OCI-LY7 (cell line): ENCODE results near the gene NCF2. TPM values are rescaled to one million over a fixed set of nuclear protein-coding genes. Genes with fewer than 3 reads are reported as not detected.
"Not testable (repeated sequence)": the region's sequence is repeated elsewhere in the genome, so short reads cannot be mapped to it uniquely, and the experiment has no call there.

Experiments used
- BruUV-seq: library from RNA; stranded (reverse); fragments of 400-500 nt; replicated peaks from 2 replicates; lab custom pipeline; 2021; lab: Mats Ljungman, UMichigan
- CTCF ChIA-PET: fragments of 300-600 bp; sonication (Branson Sonifier 250); formaldehyde crosslinking; loops from one replicate; lab custom pipeline; 2022; ENCODE audit warnings: antibody characterized with exemption; ENCODE audit not compliant: unreplicated experiment; lab: Charles Lee
- POLR2A ChIA-PET: fragments of 300-600 bp; sonication (Branson Sonifier 250); formaldehyde crosslinking; loops from one replicate; lab custom pipeline; 2022; ENCODE audit warnings: antibody characterized with exemption; lab: Charles Lee
- DNase-seq: peaks from one replicate; pipeline ENCODE4 v3.0.0-alpha.2; 2015; ENCODE audit warnings: low spot score
- H2AFZ ChIP-seq: fragments of 200-600 bp; sonication (generic), shearing (Covaris generic); 2 replicates; pipeline ENCODE4 v1.6.1; 2014; ENCODE audit warnings: mild to moderate bottlenecking, antibody characterized with exemption, low read length, moderate library complexity
- H3K27ac ChIP-seq: fragments of 200-600 bp; sonication (generic); 2 replicates; pipeline ENCODE4 v1.5.1; 2014; ENCODE audit warnings: mixed run types, low read depth, mild to moderate bottlenecking, moderate library complexity, low read length, inconsistent platforms; ENCODE audit not compliant: poor library complexity, severe bottlenecking
- H3K36me3 ChIP-seq: fragments of 200-600 bp; sonication (generic); 2 replicates; pipeline ENCODE4 v1.6.1; 2014; ENCODE audit warnings: mild to moderate bottlenecking, antibody characterized with exemption, low read length, moderate library complexity, mixed read lengths; ENCODE audit not compliant: insufficient read depth
- H3K4me1 ChIP-seq: fragments of 200-600 bp; sonication (generic); 2 replicates; pipeline ENCODE4 v1.5.1; 2014; ENCODE audit warnings: mild to moderate bottlenecking, low read length; ENCODE audit not compliant: insufficient read depth, poor library complexity, severe bottlenecking
- H3K4me2 ChIP-seq: fragments of 200-600 bp; sonication (generic); 2 replicates; pipeline ENCODE4 v1.6.1; 2014; ENCODE audit warnings: mild to moderate bottlenecking, low read length
- H3K4me3 ChIP-seq: fragments of 200-600 bp; sonication (generic); 2 replicates; pipeline ENCODE4 v1.5.1; 2014; ENCODE audit warnings: mild to moderate bottlenecking, low read depth, low read length; ENCODE audit not compliant: poor library complexity, severe bottlenecking
- H3K79me2 ChIP-seq: fragments of 200-600 bp; sonication (generic); 2 replicates; pipeline ENCODE4 v1.6.1; 2016; ENCODE audit warnings: low read depth, mild to moderate bottlenecking, low read length, moderate library complexity, mixed read lengths; ENCODE audit not compliant: insufficient read depth
- H3K9me2 ChIP-seq: fragments of 200-600 bp; sonication (generic); 2 replicates; pipeline ENCODE4 v1.6.1; 2016; ENCODE audit warnings: mild to moderate bottlenecking, low read length, mixed read lengths; ENCODE audit not compliant: insufficient read depth
- H3K9me3 ChIP-seq: fragments of 200-600 bp; sonication (generic); 2 replicates; pipeline ENCODE4 v1.6.1; 2014; ENCODE audit warnings: mild to moderate bottlenecking, mixed run types, low read length, mixed read lengths
- H4K20me1 ChIP-seq: fragments of 200-600 bp; sonication (generic); 2 replicates; pipeline ENCODE4 v1.6.1; 2014; ENCODE audit warnings: mild to moderate bottlenecking, antibody characterized with exemption, low read length, moderate library complexity, mixed read lengths; ENCODE audit not compliant: insufficient read depth
- CTCF ChIP-seq: fragments of 200-600 bp; sonication (generic); conservative IDR thresholded peaks from 2 replicates; pipeline ENCODE4 v1.5.1; 2014; ENCODE audit warnings: mild to moderate bottlenecking, antibody characterized with exemption, low read length, moderate library complexity, mixed read lengths
- EZH2phosphoT487 ChIP-seq: fragments of 200-600 bp; sonication (generic); IDR thresholded peaks from 2 replicates; pipeline ENCODE4 v1.6.1; 2018; ENCODE audit warnings: low read depth, borderline replicate concordance, mild to moderate bottlenecking, mixed run types, antibody characterized with exemption, low read length, moderate library complexity, mixed read lengths
- intact Hi-C: fragments of 100-400 bp; cut with micrococcal nuclease; formaldehyde crosslinking; loops from one replicate; pipeline ENCODE4 v1.10.0; 2022; ENCODE audit not compliant: unreplicated experiment
- total RNA-seq, 2 experiments: library from RNA; depleted of rRNA in 1 of 2; stranded (reverse); fragments of >200 nt in 1 of 2; shearing (Covaris generic) in 1 of 2; gene quantifications; 2 replicates each; pipeline ENCODE4 v1.2.3, GENCODE V29; 2014 to 2022

The NCF2 gene
- total RNA-seq, 2 experiments from 2014 or later = 4.0 to 17.4 TPM

- POLR2A ChIA-PET = interaction anchor here (0.6 to 1.5 kb wide), 11 partner anchors 39 to 704 kb away, joined by 3 to 8 read pairs (median 4); no protein-coding TSS in a partner anchor
- Histone ChIP-seq H3K4me1 (peaks cover 32% of the 10 kb centered on the region), H3K27ac (no peak overlapping the region), H3K4me3 (peak overlapping the region; percentile 94), H3K79me2 (peaks cover 49% of the 10 kb centered on the region), H3K9me2 (no peaks in the 10 kb centered on the region), H3K36me3 (peaks cover 59% of the 10 kb centered on the region), H4K20me1 (peaks cover 19% of the 10 kb centered on the region), H3K9me3 (no peaks in the 10 kb centered on the region), H2AFZ (no peak overlapping the region), H3K4me2 (peak overlapping the region; percentile 88)
- CTCF ChIA-PET = no interaction called here
- no peak for DNase-seq
- no peak for TF ChIP-seq CTCF
- no peak for TF ChIP-seq EZH2phosphoT487
- intact Hi-C loops = loop anchor here (5.0 to 10.0 kb wide), 2 partner anchors 420 to 607 kb away; partner anchors contain the start of genes LAMC1 and TSEN15
- no TSS peak for BruUV-seq
Measured at GRCh38 chr1:183632114-183632513, 41.9 kb upstream of the NCF2 start.

GRCh38 chr1:183630748-183631147, 40.5 kb upstream of the NCF2 start:
- H3K79me2 ChIP-seq = peaks cover 49% of the 10 kb centered on the region
- no peaks in the 10 kb centered on the region for H3K9me2 ChIP-seq
- H3K4me1 ChIP-seq = peaks cover 36% of the 10 kb centered on the region
- H3K27ac ChIP-seq = no peak overlapping the region
- BruUV-seq = no TSS peak
- DNase-seq = no peak
- intact Hi-C loops = loop anchor here (5.0 to 10.0 kb wide), 2 partner anchors 422 to 606 kb away; partner anchors contain the start of genes LAMC1 and TSEN15
- ChIA-PET CTCF (no interaction called here), POLR2A (interaction anchor here (0.6 kb wide), 1 partner anchor 84 kb away, joined by 3 read pairs; no protein-coding TSS in a partner anchor)
- no peak overlapping the region for H2AFZ ChIP-seq
- H3K36me3 ChIP-seq = peaks cover 73% of the 10 kb centered on the region
- no peak overlapping the region for H3K4me2 ChIP-seq
- no peak for TF ChIP-seq EZH2phosphoT487
- no peaks in the 10 kb centered on the region for H3K9me3 ChIP-seq
- H3K4me3 ChIP-seq = no peak overlapping the region
- peaks cover 19% of the 10 kb centered on the region for H4K20me1 ChIP-seq

GRCh38 chr1:183628537-183628936, 38.3 kb upstream of the NCF2 start:
- TF ChIP-seq CTCF = no peak
- TF ChIP-seq EZH2phosphoT487 = no peak
- peaks cover 88% of the 10 kb centered on the region for H3K36me3 ChIP-seq
- CTCF ChIA-PET = no interaction called here
- no peaks in the 10 kb centered on the region for H3K9me2 ChIP-seq
- H3K4me1 ChIP-seq = peaks cover 29% of the 10 kb centered on the region
- no peak overlapping the region for H3K4me2 ChIP-seq
- H3K9me3 ChIP-seq = no peaks in the 10 kb centered on the region
- intact Hi-C loops = no loop called here
- peaks cover 32% of the 10 kb centered on the region for H3K79me2 ChIP-seq
- BruUV-seq = no TSS peak
- POLR2A ChIA-PET = interaction anchor here (0.9 to 1.7 kb wide), 2 partner anchors 8 to 27 kb away, joined by 3 to 5 read pairs; no protein-coding TSS in a partner anchor
- no peak overlapping the region for H2AFZ ChIP-seq
- H4K20me1 ChIP-seq = peaks cover 12% of the 10 kb centered on the region; the same call in 1 of the 2 replicates
- DNase-seq = no peak
- H3K4me3 ChIP-seq = no peak overlapping the region
- no peak overlapping the region for H3K27ac ChIP-seq

- intact Hi-C loops, DNase-seq, H3K79me2 ChIP-seq, H3K9me2 ChIP-seq, H3K27ac ChIP-seq, H4K20me1 ChIP-seq, CTCF ChIA-PET, H3K4me2 ChIP-seq, H3K9me3 ChIP-seq, BruUV-seq, H2AFZ ChIP-seq, H3K4me3 ChIP-seq: not testable (repeated sequence)
- Histone ChIP-seq H3K4me1 (peaks cover 19% of the 10 kb centered on the region), H3K36me3 (peaks cover 68% of the 10 kb centered on the region)
- POLR2A ChIA-PET = interaction anchor here (0.6 to 1.8 kb wide), 4 partner anchors 7 to 128 kb away, joined by 3 to 7 read pairs (median 3); no protein-coding TSS in a partner anchor
Measured at GRCh38 chr1:183626236-183626635, 36.0 kb upstream of the NCF2 start.
